AG10803 (cell line): ENCODE results near the gene OPRD1.
"Not testable (repeated sequence)": the region's sequence is repeated elsewhere in the genome, so short reads cannot be mapped to it uniquely, and the experiment has no call there.

Experiments used
- DNase-seq: peaks from one replicate; pipeline ENCODE4 v3.0.0; 2010; ENCODE audit warnings: low read depth
- H3K4me3 ChIP-seq: 2 replicates; pipeline ENCODE4 v1.5.1; 2011; ENCODE audit warnings: mild to moderate bottlenecking, low read length, control low read depth
- CTCF ChIP-seq: conservative IDR thresholded peaks from 2 replicates; pipeline ENCODE4 v1.5.1; 2011; ENCODE audit warnings: mild to moderate bottlenecking, low read length, control low read depth, inconsistent platforms

OPRD1 gene

GRCh38 chr1:28815533-28816185 is 3.7 kb downstream of the OPRD1 start:
- no peak for TF ChIP-seq CTCF
- no peak overlapping the region for H3K4me3 ChIP-seq
- no peak for DNase-seq

GRCh38 chr1:28817133-28817532 is 5.2 kb downstream of the OPRD1 start:
- H3K4me3 ChIP-seq, result no peak overlapping the region
- no peak for TF ChIP-seq CTCF
- no peak for DNase-seq

GRCh38 chr1:28819020-28819419 is 7.0 kb downstream of the OPRD1 start:
- TF ChIP-seq CTCF, result no peak
- DNase-seq, result no peak
- no peak overlapping the region for H3K4me3 ChIP-seq

- no peak for TF ChIP-seq CTCF
- peak; percentile 9 for DNase-seq
- no peak overlapping the region for H3K4me3 ChIP-seq
Observed at GRCh38 chr1:28822799-28823198, 10.8 kb downstream of the OPRD1 start.

GRCh38 chr1:28824061-28824460 is 12.1 kb downstream of the OPRD1 start:
- H3K4me3 ChIP-seq, result not testable (repeated sequence)
- peak; percentile 6 for DNase-seq

- not testable (repeated sequence) for H3K4me3 ChIP-seq
- peak; percentile 5 for DNase-seq
Observed at GRCh38 chr1:28828227-28828858, 16.4 kb downstream of the OPRD1 start.

GRCh38 chr1:28830814-28831213 is 18.8 kb downstream of the OPRD1 start:
- TF ChIP-seq CTCF, result no peak
- no peak for DNase-seq
- no peak overlapping the region for H3K4me3 ChIP-seq

GRCh38 chr1:28832966-28833365 is 21.0 kb downstream of the OPRD1 start:
- no peak for DNase-seq
- no peak for TF ChIP-seq CTCF
- H3K4me3 ChIP-seq, result no peak overlapping the region
